MM.1S (cell line): ENCODE data around the gene PSMA8.
A peak's percentile ranks its signal among the peaks of the same experiment; 100 is the strongest.

Experiments
- CTCF ChIP-seq: fragments of 300-600 bp; sonication (generic); IDR thresholded peaks from 2 replicates; pipeline ENCODE4 v1.5.1; 2016; ENCODE audit warnings: antibody characterized with exemption, low read length, mixed read lengths
- EZH2 ChIP-seq: fragments of 300-600 bp; sonication (generic); optimal IDR thresholded peaks from 2 replicates; pipeline ENCODE3; 2017; ENCODE audit warnings: low read depth, mild to moderate bottlenecking, antibody characterized with exemption, low read length, mixed read lengths
- EZH2phosphoT487 ChIP-seq: fragments of 300-600 bp; sonication (generic); IDR thresholded peaks from 2 replicates; pipeline ENCODE4 v1.6.1; 2018; ENCODE audit warnings: antibody characterized with exemption, low read length

DNA sequence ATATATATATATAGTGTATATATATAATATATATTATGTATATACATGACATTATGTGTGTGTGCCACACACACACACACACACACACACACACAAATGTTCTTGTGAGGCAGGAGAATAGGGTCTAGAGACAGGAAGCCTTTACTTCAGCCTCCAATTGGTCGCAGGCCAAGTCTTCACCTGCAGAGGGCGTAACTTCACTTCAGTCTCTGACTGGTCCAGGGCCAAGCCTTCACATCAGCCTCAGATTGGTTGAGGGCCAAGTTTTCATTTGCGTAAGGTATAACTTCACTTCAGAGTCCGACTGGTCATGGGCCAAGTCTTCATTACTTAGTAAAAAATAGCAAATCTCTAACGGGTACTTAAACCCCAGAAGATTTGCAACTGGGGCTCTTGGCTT is 30.1 kb upstream of the PSMA8 start:
- peak; percentile 34 for TF ChIP-seq CTCF
- TF ChIP-seq EZH2phosphoT487 = no peak
- no peak for TF ChIP-seq EZH2
